HG03457 (cell line): ENCODE results near the gene ANO5.
"Not testable (repeated sequence)": the region's sequence is repeated elsewhere in the genome, so short reads cannot be mapped to it uniquely, and the experiment has no call there.

Source experiments
- ATAC-seq: cut with Tn5 transposase; IDR thresholded peaks from one replicate; pipeline ENCODE4 v1.9.1; 2021; ENCODE audit warnings: moderate number of reproducible peaks; ENCODE audit not compliant: unreplicated experiment

ANO5 gene

GRCh38 chr11:22197139-22198005, 4.5 kb downstream of the ANO5 start:
- ATAC-seq = no peak

- ATAC-seq = no peak
Observed at GRCh38 chr11:22199243-22199642, 6.4 kb downstream of the ANO5 start.

GRCh38 chr11:22203281-22203680, 10.4 kb downstream of the ANO5 start:
- ATAC-seq = peak; percentile 85

- no peak for ATAC-seq
Observed at GRCh38 chr11:22207162-22207561, 14.3 kb downstream of the ANO5 start.

GRCh38 chr11:22208151-22208858, 15.4 kb downstream of the ANO5 start:
- ATAC-seq = no peak

- no peak for ATAC-seq
Observed at GRCh38 chr11:22216940-22217339, 24.1 kb downstream of the ANO5 start.

- ATAC-seq = no peak
Observed at GRCh38 chr11:22221143-22221542, 28.3 kb downstream of the ANO5 start.

- no peak for ATAC-seq
Observed at GRCh38 chr11:22225190-22225589, 32.3 kb downstream of the ANO5 start.

GRCh38 chr11:22234743-22235142, 41.9 kb downstream of the ANO5 start:
- ATAC-seq = no peak

- peak; percentile 94 for ATAC-seq
Observed at GRCh38 chr11:22244986-22245592, 52.2 kb downstream of the ANO5 start.

GRCh38 chr11:22246992-22247391, 54.1 kb downstream of the ANO5 start:
- no peak for ATAC-seq

GRCh38 chr11:22249871-22250270, 57.0 kb downstream of the ANO5 start:
- no peak for ATAC-seq

- no peak for ATAC-seq
Observed at GRCh38 chr11:22256876-22257275, 64.0 kb downstream of the ANO5 start.

- no peak for ATAC-seq
Observed at GRCh38 chr11:22263613-22264012, 70.7 kb downstream of the ANO5 start.

GRCh38 chr11:22268983-22269624, 76.2 kb downstream of the ANO5 start:
- ATAC-seq = not testable (repeated sequence)

GRCh38 chr11:22273781-22274180, 80.9 kb downstream of the ANO5 start:
- ATAC-seq = no peak

GRCh38 chr11:22275600-22275999, 82.7 kb downstream of the ANO5 start:
- no peak for ATAC-seq

- ATAC-seq = no peak
Observed at GRCh38 chr11:22276535-22276934, 83.7 kb downstream of the ANO5 start.

GRCh38 chr11:22284991-22285390, 92.1 kb downstream of the ANO5 start:
- ATAC-seq = not testable (repeated sequence)

GRCh38 chr11:22302368-22302767, 109.5 kb downstream of the ANO5 start:
- no peak for ATAC-seq

- ATAC-seq = no peak
Observed at GRCh38 chr11:22304337-22304961, 111.6 kb downstream of the ANO5 start.
